NCI-H446 (cell line): ENCODE measurements around the gene KLF5.
"Not testable (repeated sequence)": the region's sequence is repeated elsewhere in the genome, so short reads cannot be mapped to it uniquely, and the experiment has no call there.

ENCODE experiments used
- DNase-seq, 2 experiments: peaks; one replicate each; lab custom pipeline; 2025; lab: John Stamatoyannopoulos, UW

Gene KLF5

DNA sequence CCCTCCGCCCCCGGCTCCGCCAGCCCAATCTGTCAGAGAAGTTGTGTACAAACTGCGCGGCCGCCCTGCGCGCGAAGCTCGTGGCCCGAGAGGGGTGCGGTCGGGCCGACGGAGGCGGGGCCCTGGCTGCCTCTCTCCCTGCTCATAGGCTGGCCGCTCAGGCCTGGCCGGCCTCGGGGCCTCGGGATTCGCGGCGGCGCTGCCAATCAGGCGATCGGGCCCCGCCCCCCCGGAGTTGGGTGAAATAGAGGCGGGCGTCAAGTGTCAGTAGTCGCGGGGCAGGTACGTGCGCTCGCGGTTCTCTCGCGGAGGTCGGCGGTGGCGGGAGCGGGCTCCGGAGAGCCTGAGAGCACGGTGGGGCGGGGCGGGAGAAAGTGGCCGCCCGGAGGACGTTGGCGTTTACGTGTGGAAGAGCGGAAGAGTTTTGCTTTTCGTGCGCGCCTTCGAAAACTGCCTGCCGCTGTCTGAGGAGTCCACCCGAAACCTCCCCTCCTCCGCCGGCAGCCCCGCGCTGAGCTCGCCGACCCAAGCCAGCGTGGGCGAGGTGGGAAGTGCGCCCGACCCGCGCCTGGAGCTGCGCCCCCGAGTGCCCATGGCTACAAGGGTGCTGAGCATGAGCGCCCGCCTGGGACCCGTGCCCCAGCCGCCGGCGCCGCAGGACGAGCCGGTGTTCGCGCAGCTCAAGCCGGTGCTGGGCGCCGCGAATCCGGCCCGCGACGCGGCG lies at the start of gene KLF5:
TSS of gene KLF5 (plus strand) at position 270 of the 724 bp plus-strand sequence. CDS start at position 593, 323 bp downstream.
- DNase-seq: peak in 1 of 2 experiments; percentile 78

DNA sequence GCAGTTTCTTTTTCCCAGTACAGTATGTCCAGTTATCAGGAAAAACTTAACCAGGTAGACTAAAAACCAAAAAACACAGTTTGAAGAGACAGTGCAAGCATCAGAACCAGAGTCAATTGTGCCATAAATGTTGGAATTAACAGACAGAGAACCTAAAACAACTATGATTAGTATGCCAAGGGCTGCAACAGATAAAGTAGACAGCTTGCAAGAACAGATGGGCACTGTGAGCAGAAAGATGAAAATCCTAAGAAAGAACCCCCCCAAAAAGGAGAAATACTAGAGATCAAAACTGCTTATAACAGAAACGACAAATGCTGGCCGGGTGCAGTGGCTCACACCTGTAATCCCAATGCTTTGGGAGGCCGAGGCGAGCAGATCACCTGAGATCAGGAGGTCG lies 47.1 kb upstream of the KLF5 start:
- DNase-seq: no peak

DNA sequence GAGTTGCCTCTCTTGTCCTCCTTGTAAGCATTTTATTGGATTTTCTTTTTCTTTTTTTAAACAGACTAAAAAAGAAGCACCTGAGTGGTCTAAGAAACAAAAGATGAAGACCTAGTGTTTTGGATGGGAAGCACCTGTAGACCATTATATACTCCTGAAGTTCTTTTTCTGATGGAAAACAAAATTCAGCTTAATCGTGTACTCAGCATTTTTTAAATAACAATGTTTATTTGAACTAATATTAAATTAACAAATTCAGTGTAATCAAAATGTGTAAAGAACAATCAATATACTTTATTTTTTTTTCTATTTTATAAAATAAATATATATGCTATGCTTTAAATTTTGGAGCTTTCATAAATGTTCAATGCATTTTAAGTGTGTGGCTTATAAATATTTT lies 43.0 kb upstream of the KLF5 start:
- DNase-seq: no peak

DNA sequence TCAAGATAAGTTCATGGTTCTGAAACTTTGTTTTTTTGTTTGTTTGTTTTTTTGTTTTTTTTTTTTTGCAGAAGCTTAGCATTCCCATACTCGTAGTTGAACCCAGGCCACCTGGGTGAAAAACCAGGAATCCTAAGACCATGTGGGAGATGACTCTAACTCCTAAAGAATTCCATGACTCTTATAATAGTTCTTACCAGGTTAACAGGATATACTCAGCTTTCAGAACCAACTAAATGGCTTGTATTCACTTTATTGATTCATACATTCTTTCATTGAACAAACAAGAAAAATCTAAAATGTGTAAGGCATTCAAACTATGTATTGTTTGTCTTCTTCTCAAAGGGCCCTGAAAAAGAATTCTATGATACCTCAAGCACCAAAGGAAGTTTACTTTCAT lies 40.5 kb upstream of the KLF5 start:
- DNase-seq: no peak

DNA sequence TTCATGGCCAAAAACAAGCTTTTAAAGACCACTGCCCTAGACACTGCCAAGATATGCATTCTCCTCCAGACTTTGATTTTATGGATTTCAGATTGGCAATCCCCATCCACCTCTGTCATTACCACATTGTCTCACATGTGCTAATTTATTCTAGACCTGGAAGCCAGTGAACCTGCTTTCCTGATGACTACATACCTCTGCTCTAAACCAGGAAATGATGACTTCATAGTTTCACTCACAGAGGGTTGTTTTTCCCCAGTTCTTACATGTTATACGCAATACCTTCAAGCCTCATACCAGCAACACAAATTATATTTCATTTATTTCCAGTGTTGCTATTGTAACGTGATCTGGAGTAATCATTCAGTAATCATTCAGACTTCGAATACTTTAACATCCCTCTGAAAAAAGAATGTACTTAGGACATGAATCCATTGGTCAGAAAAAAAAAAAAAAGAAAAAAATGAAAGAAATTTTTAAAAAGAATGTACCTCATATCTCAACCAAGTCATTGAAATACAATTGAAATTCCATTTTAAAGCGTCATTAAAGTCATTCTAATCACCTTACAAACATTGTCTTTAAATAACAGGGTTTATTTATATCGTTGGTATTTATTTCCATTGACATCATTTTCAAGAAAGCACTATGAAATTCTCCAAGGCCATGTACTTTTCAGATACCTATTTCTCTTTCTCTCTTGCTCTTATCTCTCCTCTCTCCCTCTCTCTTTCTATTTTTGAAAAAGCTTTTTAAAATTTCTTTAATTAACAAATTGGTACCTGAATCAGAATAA lies 33.4 kb upstream of the KLF5 start:
- no peak for DNase-seq

DNA sequence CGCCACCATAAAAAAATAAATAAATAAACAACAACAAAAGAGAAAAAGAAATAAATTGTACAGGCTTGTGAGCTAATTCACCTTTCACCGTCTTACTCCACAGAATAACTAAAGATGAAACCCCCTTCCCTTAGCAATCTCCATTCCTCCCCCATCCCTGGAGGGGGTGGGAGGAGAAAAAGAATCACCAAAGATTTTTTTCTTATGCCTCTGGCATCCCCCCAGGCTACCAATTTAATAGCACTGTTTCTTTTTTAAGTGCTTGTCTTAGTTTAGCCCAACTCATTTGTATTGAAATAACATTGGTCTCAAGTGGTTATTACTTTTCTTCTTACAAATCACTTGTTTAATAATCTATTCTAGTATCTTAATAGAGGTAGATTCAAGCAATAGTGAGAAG lies 23.9 kb upstream of the KLF5 start:
- no peak for DNase-seq

DNA sequence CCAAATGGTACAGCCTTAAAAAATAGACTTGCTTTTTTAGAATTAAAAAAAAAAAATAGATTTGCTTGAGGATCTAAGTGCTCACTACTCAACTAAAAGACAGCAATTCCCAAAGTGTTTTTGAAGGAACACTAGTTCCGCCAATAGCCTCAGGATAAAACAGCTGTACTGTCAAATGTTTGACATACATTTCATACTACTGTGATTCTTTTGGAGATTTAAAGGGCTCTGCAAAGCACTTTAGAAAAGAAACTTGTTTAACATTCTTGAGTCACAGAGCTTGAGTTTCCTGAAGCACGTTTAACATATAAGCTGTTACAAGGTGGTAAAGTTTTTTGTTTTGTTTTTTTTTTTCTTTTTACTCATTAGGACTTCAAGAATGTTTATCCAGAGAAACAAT lies 23.1 kb upstream of the KLF5 start:
- no peak for DNase-seq

DNA sequence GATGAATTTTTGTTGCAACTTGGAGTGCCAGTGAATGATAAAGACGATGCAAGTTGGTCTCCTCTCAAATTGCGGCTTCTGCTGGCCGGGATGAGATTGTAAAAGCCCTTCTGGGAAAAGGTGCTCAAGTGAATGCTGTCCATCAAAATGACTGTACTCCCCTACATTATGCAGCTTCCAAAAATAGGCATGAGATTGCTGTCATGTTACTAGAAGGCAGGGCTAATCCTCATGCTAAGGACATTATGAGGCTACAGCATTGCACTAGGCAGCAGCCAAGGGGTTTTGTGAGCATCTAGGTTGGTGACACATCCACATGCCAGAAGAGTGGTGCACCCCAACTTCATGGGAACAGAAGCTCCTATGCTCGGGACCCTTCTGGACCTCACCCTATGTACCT lies 22.2 kb upstream of the KLF5 start:
- no peak for DNase-seq

DNA sequence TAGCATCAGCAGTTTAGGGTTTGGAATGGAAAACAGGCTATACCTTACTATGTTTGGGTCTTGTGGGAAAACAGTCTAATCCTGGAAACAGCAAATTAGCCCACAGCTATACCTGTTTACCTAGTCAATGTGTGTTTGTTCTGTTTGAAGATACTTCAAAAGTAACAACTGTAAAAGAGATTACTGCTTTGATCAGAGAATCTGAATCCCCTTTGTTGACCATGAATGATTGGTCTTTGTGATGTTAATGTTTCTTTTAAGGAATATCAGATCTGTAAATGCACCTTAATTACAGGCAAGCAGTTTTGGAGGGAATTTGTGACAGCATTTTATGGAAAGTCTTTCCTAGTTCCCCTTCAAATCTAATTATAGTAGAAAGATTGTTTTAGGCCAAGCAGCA lies 20.7 kb upstream of the KLF5 start:
- DNase-seq: no peak

DNA sequence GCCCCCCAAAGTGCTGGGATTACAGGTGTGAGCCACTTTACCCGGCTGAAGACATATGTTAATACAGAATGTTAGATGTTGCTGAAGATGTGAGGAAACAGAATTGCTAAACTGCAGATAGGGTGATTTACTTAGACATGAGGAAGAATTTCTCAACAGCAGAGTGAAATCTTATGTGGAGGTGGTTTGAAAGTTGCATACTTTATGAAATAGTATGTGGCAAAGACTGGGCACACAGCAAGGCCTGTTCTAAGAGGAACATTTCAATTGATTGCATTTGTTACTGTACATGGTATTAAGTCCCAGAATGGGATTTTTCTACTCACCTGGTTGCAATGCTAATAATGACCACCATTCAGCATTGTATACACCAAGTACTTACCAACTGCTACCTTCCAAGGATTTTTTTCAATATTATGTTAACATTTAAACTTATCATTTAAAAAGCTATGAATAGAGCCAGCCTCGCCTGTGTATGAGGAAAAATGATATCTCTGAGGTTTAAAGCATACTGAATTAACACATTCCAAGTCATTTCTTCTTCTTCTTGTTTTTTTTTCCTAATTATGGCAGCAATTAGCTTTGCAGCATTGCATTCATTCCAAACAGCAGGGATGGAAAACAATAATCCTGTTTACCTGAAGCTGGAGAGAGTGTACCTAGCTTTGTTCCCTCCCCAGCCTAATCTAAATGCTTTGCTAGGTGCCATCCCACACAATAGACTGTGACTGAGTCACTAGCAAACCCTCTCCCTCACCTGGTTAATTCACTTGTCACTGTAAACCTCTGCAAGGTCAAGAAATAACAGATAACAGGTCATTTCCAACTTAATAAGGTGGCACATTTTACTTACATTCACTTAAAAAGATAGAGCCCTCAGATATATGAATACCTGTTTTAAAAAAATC lies 19.4 kb upstream of the KLF5 start:
- DNase-seq: no peak

DNA sequence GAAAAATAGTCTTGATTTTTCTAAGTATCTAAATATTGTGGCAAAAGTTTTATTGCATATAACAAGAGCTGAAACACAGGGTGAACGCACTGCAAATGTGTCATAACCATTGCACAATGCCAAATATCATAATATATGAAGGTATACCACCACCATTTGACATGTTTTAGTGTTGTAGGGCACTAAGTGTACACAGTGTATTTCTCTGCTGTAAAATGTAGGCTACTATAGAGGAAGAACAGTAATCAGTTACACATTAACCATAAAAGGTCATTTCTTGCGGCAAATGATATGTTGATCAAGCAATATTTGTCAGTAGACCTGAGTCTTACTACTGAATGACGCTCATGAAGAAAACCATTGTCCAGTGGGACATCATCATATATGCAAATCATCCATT lies 18.3 kb upstream of the KLF5 start:
- DNase-seq: no peak

DNA sequence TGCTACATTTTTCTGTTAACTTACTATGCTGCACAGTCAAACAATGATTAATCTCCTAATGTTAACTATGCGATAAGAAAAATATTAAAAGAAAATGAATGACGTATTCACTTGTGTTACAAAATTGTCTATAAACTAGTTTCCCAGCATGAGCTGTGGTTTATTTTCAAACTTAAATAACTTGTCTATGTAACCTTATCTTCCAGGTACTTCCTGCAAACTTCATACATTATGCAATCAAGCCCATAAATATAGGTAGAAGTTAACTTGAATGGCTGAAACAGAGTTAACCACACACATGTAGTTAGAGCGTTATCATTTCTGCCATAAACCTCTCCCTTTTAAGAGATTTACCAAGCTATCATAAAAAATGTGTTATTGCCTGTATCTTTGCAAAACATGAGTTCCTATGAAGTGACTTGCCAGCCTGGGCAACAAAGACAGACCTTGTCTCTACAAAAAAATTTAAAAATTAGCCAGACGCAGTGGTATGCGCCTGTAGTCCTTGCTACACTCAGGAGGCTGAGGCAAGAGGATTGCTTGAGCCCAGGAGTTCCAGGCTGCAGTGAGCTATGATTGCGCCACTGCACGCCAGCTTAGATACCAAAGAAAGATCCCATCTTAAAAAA lies 17.7 kb upstream of the KLF5 start:
- DNase-seq: no peak

DNA sequence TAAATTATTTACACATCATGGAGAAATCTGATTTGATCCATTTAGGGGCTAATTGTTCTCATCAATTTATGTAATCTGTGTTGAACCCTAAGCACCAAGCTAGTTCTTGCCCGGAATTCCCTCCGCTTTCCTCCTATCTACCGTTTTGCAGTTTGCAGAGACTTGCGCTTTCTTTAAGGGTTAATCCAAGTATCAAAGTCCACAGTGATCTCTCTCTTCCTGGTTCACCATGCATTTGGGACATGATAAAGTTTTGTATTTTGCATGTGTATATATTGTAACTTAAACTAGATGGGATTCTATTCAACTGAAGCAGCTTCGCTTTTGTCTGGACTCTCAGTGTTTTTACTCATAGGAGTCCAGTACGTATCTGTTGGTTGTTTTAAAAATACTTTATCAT lies 13.8 kb upstream of the KLF5 start:
- no peak for DNase-seq

DNA sequence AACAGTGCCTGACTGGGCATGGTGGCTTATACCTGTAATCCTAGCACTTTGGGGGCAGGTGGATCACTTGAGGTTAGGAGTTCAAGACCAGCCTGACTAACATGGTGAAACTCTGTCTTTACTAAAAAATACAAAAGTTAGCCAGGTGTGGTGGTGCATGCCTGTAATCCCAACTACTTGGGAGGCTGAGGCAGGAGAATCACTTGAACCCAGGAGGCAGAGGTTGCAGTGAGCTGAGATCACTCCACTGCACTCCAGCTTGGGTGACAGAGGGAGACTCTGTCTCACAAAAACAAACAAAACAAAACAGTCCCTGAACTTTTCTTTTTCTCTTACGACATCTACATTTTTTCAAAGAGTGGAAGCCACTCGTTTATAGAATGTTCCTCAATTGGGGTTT lies 10.2 kb upstream of the KLF5 start:
- not testable (repeated sequence) for DNase-seq

DNA sequence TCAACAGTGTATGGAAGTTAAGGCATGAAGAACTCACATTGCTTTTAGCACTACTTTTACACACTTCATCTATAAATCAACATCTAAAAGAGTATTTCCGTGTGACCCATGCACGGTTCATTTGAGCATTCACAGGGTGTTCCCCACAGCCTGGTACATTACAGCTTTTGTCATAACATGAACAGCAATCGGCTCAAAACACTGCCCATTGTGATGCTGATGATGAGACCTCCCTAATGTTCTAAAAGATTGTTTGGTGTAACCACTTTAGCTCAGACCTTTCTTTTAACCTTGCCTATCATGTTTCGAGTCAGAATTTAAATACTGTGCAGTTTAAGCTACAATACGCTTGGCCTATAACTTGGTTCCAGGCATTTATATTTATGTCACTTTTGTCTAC lies 4.1 kb upstream of the KLF5 start:
- no peak for DNase-seq

DNA sequence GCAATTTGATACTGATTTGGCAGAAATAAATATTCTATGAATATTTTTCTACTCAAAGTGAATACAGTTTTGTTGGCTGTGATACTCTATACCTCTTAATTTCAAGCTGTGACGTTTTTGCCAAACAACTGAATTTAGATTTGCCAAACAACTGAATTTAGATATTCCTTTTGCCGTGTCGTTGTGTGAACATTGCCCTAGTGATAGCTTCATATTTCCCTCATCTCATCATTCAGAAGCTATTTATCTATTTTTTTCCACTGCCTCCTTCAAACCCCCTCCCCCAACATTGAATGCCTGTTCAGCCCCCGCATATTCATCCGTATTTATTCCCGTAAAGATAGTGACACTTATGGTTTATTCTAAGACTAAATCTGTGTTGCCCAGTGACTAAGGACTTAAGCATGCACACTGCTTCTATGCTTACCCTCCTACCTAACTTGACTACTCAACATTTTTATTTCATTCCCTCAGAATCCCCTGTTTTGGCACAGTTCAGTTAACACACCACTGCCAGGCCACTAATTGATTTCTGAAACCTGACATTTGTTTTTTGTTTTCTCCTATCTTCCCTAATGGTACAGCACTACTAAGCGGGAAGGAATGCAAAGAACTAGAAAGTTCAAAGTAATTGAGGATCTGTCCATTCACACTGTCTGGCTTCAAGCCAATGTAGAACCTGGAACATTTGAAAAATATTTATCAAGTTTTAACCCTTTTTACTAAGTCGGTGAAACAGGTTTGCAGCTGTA lies 2.8 kb upstream of the KLF5 start:
- no peak for DNase-seq

DNA sequence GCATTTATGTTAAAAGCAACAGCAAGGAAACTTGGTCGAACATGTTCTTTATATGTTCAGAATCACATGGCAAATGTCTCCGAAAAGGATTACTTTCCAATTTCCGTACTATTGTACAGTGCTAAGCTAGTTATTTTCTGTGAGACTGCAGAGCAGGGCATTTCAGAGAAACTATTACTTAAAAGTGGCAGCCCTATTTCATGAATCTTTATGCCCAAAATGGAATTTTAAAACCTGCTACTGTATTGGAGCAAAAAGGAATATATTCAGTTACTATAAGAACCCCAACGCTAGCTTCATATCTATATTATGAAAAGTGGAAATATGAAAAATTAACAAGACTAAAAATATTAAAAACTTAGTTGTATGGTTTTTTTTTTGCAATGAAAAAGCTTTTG lies 2.2 kb upstream of the KLF5 start:
- DNase-seq: no peak

DNA sequence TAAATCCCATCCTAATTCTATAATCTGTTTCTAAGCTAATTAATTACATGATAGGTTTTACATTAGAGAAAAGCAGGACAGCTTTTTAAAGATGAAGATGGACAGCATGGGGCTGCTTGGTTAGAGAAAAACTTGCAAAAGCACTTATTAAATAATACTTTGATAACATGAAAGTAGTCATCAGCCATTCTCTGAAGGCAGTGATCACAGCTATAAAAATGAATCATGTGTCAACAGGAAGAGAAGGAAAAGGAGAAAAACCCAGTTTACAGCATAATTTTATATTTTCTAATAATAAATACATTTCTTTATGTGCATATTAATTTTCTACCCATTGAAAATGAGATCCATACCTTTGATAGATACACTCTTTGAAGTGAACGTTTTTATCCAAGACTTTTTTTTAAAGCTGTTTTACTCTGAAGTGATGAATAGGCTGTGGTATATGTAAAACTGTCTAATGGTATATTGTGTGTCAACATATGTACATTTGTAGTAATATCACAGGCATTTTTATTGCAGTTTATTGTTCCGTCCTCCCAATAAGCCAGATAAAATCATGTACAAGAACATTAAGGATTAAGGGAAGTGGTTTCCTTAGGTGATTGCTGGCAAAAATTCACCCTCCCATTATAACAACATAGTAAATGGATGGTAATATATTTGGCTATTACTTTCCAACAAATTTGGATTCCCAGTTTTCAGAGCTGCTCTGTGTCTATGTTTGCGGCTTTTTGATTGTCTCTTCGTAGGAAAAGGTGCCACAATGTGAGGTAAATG lies 1.3 kb upstream of the KLF5 start:
- no peak for DNase-seq

DNA sequence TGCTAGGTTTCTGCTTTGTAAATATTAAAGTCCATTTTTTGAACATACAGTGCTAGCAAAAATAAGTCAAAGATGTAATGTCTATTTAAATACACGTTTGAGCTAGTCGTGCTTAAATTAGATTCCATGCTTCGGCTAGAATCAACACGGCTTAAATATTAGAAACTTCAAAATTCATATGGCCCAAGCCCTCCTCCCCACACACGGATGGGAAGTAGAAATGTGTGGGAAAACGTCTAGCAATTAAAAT lies 816 bp upstream of the KLF5 start:
- DNase-seq: no peak

DNA sequence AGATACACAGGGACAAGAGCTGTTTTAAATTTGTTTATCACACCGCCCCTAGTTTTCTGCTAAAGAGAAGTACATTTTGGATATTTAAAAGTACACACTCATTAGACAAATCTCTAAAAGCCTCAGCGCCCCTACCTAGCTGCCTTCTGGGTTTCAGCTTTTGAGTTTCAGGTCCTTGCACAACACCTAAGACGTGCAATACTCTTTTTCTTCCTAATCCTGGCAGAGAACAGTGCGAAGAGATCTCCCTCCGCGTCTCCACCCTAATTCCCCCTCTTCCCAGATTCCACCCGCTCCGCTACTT lies 421 bp upstream of the KLF5 start:
- DNase-seq: no peak
